Right ventricle myocardium inferior (tissue), 1 donor: ENCODE results near the gene SCYL2. TPM values are rescaled to one million over a fixed set of nuclear protein-coding genes. Genes with fewer than 3 reads are reported as not detected.
"Not testable (repeated sequence)": the region's sequence is repeated elsewhere in the genome, so short reads cannot be mapped to it uniquely, and the experiment has no call there.

ENCODE experiments used
- ATAC-seq: fragments of 200-7000 bp; cut with Tn5 transposase; one replicate; pipeline ENCODE4 v1.9.1; 2020; ENCODE audit warnings: mild to moderate bottlenecking, moderate library complexity
- DNase-seq: peaks from one replicate; pipeline ENCODE4 v3.0.0; 2021; ENCODE audit errors: missing footprints
- intact Hi-C: fragments of 100-400 bp; cut with DNase I; formaldehyde crosslinking; loops from one replicate; pipeline ENCODE4 v1.11.0; 2022
- total RNA-seq: library from RNA; stranded (reverse); fragmentation: NEBNext Ultra II Directional; extraction: Animal tissue kit (Norgen Biotek cat#: 25700); gene quantifications from one replicate; pipeline ENCODE4 v1.2.1, GENCODE V29; 2021
- donor health status: DM: no; HTN: yes; CAD: no; lungs with severe emphysema.

The SCYL2 gene
- total RNA-seq, 1 donor from 2014 or later, result 30.5 TPM

GRCh38 chr12:100295764-100296555, 29.0 kb downstream of the SCYL2 start:
- no peak for ATAC-seq
- intact Hi-C loops, result no loop called here
- DNase-seq, result no peak

GRCh38 chr12:100302081-100302480, 35.1 kb downstream of the SCYL2 start:
- intact Hi-C loops, result no loop called here
- DNase-seq (no peak), ATAC-seq (no peak)

- intact Hi-C loops, result no loop called here
- ATAC-seq, result no peak
- DNase-seq, result no peak
Observed at GRCh38 chr12:100303831-100304230, 36.9 kb downstream of the SCYL2 start.

- DNase-seq, intact Hi-C loops, ATAC-seq: not testable (repeated sequence)
Observed at GRCh38 chr12:100304334-100304733, 37.4 kb downstream of the SCYL2 start.

GRCh38 chr12:100308138-100308537, 41.2 kb downstream of the SCYL2 start:
- DNase-seq, intact Hi-C loops, ATAC-seq: not testable (repeated sequence)

- ATAC-seq (no peak), DNase-seq (no peak)
- intact Hi-C loops, result no loop called here
Observed at GRCh38 chr12:100311317-100311716, 44.3 kb downstream of the SCYL2 start.

GRCh38 chr12:100317371-100317770, 50.4 kb downstream of the SCYL2 start:
- intact Hi-C loops, result no loop called here
- no peak for ATAC-seq
- no peak for DNase-seq

GRCh38 chr12:100324498-100324897, 57.5 kb downstream of the SCYL2 start:
- ATAC-seq (no peak), DNase-seq (no peak)

GRCh38 chr12:100326208-100326607, 59.2 kb downstream of the SCYL2 start:
- DNase-seq, result no peak
- intact Hi-C loops, result no loop called here
- ATAC-seq, result no peak

More at GRCh38 chr12:100324498-100324897, 57.5 kb downstream of the SCYL2 start:
- intact Hi-C loops, result no loop called here

- intact Hi-C loops, result no loop called here
- no peak for ATAC-seq
- no peak for DNase-seq
Observed at GRCh38 chr12:100329800-100330199, 62.8 kb downstream of the SCYL2 start.

GRCh38 chr12:100331871-100332270, 64.9 kb downstream of the SCYL2 start:
- ATAC-seq (no peak), DNase-seq (no peak)
- intact Hi-C loops, result no loop called here

GRCh38 chr12:100332852-100333251, 65.9 kb downstream of the SCYL2 start:
- intact Hi-C loops, result no loop called here
- DNase-seq, result no peak

GRCh38 chr12:100337299-100337698, 70.3 kb downstream of the SCYL2 start:
- intact Hi-C loops, result no loop called here
- no peak for DNase-seq

More at GRCh38 chr12:100332852-100333251, 65.9 kb downstream of the SCYL2 start:
- no peak for ATAC-seq

GRCh38 chr12:100337727-100338126, 70.8 kb downstream of the SCYL2 start:
- intact Hi-C loops, result no loop called here
- ATAC-seq (no peak), DNase-seq (no peak)

More at GRCh38 chr12:100337299-100337698, 70.3 kb downstream of the SCYL2 start:
- no peak for ATAC-seq

- no peak for ATAC-seq
- intact Hi-C loops, result no loop called here
- no peak for DNase-seq
Observed at GRCh38 chr12:100339071-100339470, 72.1 kb downstream of the SCYL2 start.

GRCh38 chr12:100342897-100343296, 75.9 kb downstream of the SCYL2 start:
- DNase-seq, ATAC-seq, intact Hi-C loops: not testable (repeated sequence)

- intact Hi-C loops, ATAC-seq, DNase-seq: not testable (repeated sequence)
Observed at GRCh38 chr12:100344351-100344750, 77.4 kb downstream of the SCYL2 start.

- DNase-seq (no peak), ATAC-seq (no peak)
- intact Hi-C loops, result no loop called here
Observed at GRCh38 chr12:100345020-100345767, 78.2 kb downstream of the SCYL2 start.

- DNase-seq (no peak), ATAC-seq (no peak)
- intact Hi-C loops, result no loop called here
Observed at GRCh38 chr12:100346660-100347059, 79.7 kb downstream of the SCYL2 start.
